SJSA1 (cell line): ENCODE results near the gene CHST1. TPM values are rescaled to one million over a fixed set of nuclear protein-coding genes. Genes with fewer than 3 reads are reported as not detected.

Source experiments
- DNase-seq, 2 experiments: peaks; one replicate each; pipeline ENCODE4 v3.0.0-alpha.2; 2015 to 2020; ENCODE audit warnings: low spot score in 2 of 2, low read depth in 1 of 2
- H3K27ac ChIP-seq: fragments of 250-450 bp; sonication (Bioruptor Pico); 2 replicates; pipeline ENCODE4 v1.5.1; 2020; ENCODE audit warnings: mild to moderate bottlenecking, moderate library complexity
- H3K27me3 ChIP-seq: fragments of 250-450 bp; sonication (Bioruptor Pico); replicated peaks from 2 replicates; pipeline ENCODE4 v1.5.1; 2020; ENCODE audit warnings: mild to moderate bottlenecking, moderate library complexity
- H3K36me3 ChIP-seq: fragments of 250-450 bp; sonication (Bioruptor Pico); 2 replicates; pipeline ENCODE4 v1.5.1; 2020; ENCODE audit warnings: mild to moderate bottlenecking
- H3K4me1 ChIP-seq: fragments of 250-450 bp; sonication (Bioruptor Pico); replicated peaks from 2 replicates; pipeline ENCODE4 v1.6.1; 2021; ENCODE audit warnings: mild to moderate bottlenecking
- H3K4me3 ChIP-seq: fragments of 250-450 bp; sonication (Bioruptor Pico); 2 replicates; pipeline ENCODE4 v1.5.1; 2020; ENCODE audit warnings: mild to moderate bottlenecking
- H3K9me3 ChIP-seq: fragments of 250-450 bp; sonication (Bioruptor Pico); replicated peaks from 2 replicates; pipeline ENCODE4 v1.5.1; 2020; ENCODE audit warnings: mild to moderate bottlenecking
- total RNA-seq: library from RNA; depleted of rRNA; stranded (reverse); fragments of >200 nt; shearing (Covaris generic); gene quantifications from 2 replicates; pipeline ENCODE4 v1.2.3, GENCODE V29; 2014; rRNA removed

The CHST1 gene, protein sequence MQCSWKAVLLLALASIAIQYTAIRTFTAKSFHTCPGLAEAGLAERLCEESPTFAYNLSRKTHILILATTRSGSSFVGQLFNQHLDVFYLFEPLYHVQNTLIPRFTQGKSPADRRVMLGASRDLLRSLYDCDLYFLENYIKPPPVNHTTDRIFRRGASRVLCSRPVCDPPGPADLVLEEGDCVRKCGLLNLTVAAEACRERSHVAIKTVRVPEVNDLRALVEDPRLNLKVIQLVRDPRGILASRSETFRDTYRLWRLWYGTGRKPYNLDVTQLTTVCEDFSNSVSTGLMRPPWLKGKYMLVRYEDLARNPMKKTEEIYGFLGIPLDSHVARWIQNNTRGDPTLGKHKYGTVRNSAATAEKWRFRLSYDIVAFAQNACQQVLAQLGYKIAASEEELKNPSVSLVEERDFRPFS
- not detected in 2 replicates for total RNA-seq

DNA sequence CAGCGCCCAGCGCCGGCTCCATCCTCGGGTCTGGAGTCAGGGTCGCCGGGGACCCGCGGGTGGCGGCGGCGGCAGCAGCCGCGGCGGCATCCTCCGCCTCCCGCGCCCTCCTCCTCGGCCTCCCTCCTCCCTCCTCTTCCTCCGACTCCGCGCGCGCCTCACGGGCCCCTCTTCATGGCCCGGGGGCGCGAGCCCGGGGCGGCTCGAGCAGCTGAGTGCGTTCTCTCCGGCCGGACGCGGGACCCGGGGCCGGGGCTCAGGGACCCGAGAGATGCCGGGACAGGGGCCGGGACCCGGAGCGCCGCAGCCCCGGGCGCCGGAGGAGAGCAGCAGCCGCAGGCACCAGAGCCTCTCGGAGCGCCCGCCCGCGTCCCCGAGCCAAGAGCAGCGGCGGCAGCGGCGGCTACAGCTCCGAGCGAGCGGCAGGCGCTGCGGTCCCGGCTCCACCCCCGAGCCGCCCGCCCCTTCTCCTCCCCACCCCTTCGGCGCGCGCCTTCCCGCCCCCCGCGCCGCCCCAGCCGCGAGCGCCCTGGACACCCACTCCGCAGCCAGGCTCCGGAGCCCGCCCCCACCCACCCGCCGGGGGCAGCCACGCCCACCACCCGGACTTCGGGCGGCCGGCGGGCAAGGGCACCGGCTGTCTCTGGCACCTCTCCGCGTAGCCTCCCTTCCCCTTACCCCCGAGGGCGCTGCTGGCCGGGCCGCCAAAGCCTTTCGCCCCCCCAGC is at the start of gene CHST1:
Gene CHST1, minus strand, starts transcription at position 417 of the 727 bp plus-strand sequence. CDS start 14,699 bp downstream, outside the sequence.
- H3K27ac ChIP-seq = no peak within 1 kb of the TSS
- peaks cover 84% of the 10 kb centered on the region for H3K27me3 ChIP-seq
- H3K4me1 ChIP-seq = peaks cover 14% of the 10 kb centered on the region
- DNase-seq = no peak
- 0 out of 2 replicates have a peak, but pooled peaks cover 3% of the 10 kb centered on the region for H3K9me3 ChIP-seq
- H3K4me3 ChIP-seq = peak within 1 kb of the TSS; percentile 27
- no peaks in the 10 kb centered on the region for H3K36me3 ChIP-seq

DNA sequence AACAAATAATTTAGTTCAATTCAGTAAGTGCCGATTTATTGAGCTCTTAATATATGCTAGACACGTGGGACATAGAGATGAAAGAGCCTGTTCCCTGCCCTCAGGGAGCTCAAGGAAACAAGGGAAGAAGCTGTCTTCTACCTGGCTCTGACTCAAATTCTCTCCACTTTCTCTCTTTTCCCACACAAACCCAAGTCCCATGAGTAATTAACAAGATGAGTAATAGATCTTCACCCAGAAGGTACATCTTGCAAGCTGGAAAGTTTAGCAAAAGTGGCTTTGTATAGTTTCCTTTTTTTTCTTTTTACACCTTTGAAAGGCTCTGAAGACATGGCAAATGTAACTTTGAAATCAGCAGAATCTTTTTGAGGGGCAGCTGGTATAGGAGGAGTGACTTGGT is 48.2 kb upstream of the CHST1 start:
- H3K27me3 ChIP-seq = peaks cover 23% of the 10 kb centered on the region
- no peak overlapping the region for H3K4me3 ChIP-seq
- H3K27ac ChIP-seq = no peak overlapping the region
- H3K4me1 ChIP-seq = no peaks in the 10 kb centered on the region
- H3K9me3 ChIP-seq = no peaks in the 10 kb centered on the region
- no peaks in the 10 kb centered on the region for H3K36me3 ChIP-seq
- no peak for DNase-seq

DNA sequence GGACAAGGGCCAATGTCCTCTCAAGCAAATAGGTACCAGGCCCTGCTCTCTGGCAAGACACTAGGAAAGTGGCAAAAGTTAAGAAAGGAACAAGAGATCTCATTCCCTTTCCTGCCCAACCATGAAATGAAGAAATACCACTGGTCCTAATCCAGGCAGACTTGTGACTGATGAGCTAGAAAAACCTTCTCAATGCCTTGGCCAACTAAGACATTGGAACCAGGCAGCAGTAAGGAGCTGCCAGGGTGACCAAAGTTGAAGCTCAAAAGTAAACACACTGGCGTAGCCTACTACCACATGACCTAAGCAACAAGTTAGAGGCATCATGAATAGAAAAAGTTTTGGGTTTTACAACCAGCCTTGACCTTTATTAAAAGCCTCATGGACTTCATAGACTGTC is 45.1 kb upstream of the CHST1 start:
- DNase-seq = no peak
- Histone ChIP-seq H3K27me3 (peaks cover 43% of the 10 kb centered on the region), H3K9me3 (peaks cover 5% of the 10 kb centered on the region; the same call in 1 of the 2 replicates), H3K4me1 (no peaks in the 10 kb centered on the region), H3K27ac (no peak overlapping the region), H3K36me3 (no peaks in the 10 kb centered on the region), H3K4me3 (no peak overlapping the region)

DNA sequence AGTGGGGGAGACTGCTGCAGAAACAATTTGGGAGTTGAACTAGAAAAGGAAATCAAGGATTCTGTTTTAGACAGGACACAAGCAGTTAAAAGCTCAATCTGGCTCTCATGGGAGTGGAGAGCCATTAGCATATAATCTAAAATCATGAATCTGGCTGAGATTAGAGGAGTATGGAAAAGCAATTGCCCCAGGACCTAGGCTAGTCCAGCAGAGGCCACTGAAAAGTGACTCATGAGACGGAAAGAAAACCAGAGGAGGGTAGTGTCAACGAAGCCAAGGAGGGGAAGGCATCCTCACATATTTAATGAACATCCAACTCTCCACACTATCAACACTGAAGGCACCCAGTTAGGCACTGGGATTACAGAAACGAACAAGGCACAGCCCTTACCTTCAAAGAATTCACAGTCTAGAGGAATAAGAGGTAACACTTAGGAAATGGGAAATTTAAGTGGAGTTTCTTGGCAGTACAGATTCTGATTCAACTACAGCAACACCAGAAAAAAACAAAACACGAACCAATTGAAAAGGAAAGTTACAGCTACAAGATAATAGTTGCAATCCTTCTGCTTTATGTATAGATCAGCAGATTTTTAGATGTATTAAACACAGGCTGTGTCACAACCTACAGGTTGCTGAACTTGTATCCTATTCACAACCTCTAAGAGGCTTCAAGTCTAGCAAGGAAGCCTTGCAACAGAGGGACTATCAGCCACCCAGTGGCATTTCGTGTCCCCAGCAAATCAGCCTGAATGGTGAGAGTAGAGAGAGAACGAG is 43.7 kb upstream of the CHST1 start:
- no peaks in the 10 kb centered on the region for H3K4me1 ChIP-seq
- H3K27ac ChIP-seq = no peak overlapping the region
- DNase-seq = no peak
- H3K36me3 ChIP-seq = no peaks in the 10 kb centered on the region
- H3K27me3 ChIP-seq = peaks cover 39% of the 10 kb centered on the region
- H3K4me3 ChIP-seq = no peak overlapping the region
- H3K9me3 ChIP-seq = peaks cover 5% of the 10 kb centered on the region; the same call in 1 of the 2 replicates

DNA sequence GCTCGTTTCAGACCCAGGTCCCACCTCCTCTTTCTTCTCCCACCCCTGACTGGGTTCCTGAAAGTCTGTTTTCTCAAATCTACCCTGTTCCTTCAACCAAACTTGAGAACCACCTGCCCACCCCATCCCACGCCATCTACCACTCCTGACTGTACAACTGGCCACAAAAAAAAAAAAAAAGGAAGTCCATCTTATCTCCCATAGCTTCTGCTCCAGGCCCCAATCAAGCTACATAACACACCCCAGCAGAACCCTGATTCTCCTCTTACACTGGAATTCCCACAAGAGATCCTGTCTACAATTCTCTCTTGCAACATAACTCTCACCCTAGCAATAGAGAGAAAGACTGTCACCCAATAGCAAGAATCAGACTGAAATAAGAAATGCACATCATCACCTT is 39.2 kb upstream of the CHST1 start:
- no peaks in the 10 kb centered on the region for H3K4me1 ChIP-seq
- H3K27ac ChIP-seq = no peak overlapping the region
- H3K27me3 ChIP-seq = peaks cover 48% of the 10 kb centered on the region
- H3K9me3 ChIP-seq = peaks cover 5% of the 10 kb centered on the region; the same call in 1 of the 2 replicates
- no peak overlapping the region for H3K4me3 ChIP-seq
- no peaks in the 10 kb centered on the region for H3K36me3 ChIP-seq
- DNase-seq = no peak

DNA sequence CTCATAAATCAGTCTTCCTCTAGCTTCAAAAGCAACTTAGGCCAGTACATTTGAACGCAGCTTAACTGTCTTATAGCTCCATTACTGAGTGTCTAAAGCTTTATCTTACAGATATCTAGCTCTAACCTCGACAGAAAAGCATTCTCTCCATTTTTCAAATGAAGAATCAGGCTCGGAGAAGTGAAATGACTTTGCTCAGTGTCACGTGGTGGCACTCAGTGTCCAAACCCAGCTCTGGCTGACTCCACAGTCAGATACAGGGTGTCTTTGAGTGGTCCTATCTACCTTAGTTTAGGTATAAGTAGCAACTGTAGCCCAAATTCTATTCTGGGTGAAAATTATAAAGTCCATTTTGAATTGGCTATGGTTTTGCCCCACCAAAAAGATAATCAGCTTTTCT is 38.7 kb upstream of the CHST1 start:
- no peaks in the 10 kb centered on the region for H3K4me1 ChIP-seq
- H3K36me3 ChIP-seq = no peaks in the 10 kb centered on the region
- peaks cover 5% of the 10 kb centered on the region; the same call in 1 of the 2 replicates for H3K9me3 ChIP-seq
- H3K4me3 ChIP-seq = no peak overlapping the region
- no peak for DNase-seq
- H3K27me3 ChIP-seq = peaks cover 50% of the 10 kb centered on the region
- H3K27ac ChIP-seq = no peak overlapping the region

DNA sequence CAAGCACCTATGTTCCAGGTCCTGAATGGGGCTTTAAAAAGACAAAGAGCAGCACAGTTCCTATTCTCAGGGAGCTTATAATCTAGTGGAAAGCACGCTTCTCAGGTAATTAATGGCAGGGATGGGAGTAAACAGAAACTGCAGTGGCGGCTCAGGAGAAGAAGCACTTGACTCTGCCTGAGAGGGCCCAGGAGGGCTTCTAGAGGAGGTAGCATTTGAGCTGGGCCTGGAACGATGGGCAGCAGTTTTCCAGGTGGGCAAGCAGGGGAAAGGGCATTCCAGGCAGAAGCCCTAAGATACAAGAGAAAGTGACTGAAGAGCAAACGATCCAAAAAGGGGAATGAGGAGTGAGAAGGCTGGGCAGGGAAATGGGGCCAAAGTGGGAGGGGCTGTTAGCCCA is 37.1 kb upstream of the CHST1 start:
- Histone ChIP-seq H3K4me1 (no peaks in the 10 kb centered on the region), H3K9me3 (0 out of 2 replicates have a peak, but pooled peaks cover under 1% of the 10 kb centered on the region), H3K27ac (no peak overlapping the region), H3K36me3 (no peaks in the 10 kb centered on the region), H3K4me3 (no peak overlapping the region), H3K27me3 (peaks cover 44% of the 10 kb centered on the region)
- no peak for DNase-seq

DNA sequence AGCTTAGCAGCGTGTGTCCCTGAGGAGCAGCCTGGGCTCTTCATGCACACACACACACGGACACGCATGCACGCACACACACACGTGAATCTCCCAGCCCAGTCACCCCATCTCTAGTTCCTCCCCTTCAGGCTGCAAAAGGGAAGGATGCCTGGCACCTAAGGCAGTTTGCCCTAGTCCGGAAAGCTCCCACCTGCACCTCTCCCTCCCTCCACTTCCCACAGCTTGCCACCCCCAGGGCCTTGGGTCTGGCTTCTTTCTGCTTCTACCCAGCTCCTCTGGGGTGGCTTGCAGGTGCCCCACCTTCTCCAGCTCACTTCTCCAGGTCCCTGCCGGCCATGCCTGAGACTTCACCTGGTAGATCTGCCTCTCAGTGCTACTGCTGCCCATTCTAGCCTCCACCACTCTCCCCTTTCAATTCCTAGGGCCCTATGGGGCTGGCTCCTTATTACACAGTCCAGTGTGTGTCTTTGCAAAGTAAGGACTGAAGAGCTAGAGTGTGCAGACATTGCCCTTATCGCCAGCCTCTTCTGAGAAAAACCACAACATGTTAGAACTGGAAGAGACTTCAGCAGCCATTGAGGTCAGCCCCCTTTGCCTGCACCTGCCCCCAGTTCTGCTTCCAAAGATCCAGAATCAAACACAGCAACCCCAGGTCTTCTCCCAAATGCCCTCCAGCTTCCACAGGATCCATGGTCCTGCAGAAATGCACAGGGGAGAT is 33.5 kb upstream of the CHST1 start:
- H3K27ac ChIP-seq = no peak overlapping the region
- H3K4me1 ChIP-seq = no peaks in the 10 kb centered on the region
- H3K9me3 ChIP-seq = no peaks in the 10 kb centered on the region
- H3K4me3 ChIP-seq = no peak overlapping the region
- H3K36me3 ChIP-seq = no peaks in the 10 kb centered on the region
- no peak for DNase-seq
- H3K27me3 ChIP-seq = peaks cover 39% of the 10 kb centered on the region

DNA sequence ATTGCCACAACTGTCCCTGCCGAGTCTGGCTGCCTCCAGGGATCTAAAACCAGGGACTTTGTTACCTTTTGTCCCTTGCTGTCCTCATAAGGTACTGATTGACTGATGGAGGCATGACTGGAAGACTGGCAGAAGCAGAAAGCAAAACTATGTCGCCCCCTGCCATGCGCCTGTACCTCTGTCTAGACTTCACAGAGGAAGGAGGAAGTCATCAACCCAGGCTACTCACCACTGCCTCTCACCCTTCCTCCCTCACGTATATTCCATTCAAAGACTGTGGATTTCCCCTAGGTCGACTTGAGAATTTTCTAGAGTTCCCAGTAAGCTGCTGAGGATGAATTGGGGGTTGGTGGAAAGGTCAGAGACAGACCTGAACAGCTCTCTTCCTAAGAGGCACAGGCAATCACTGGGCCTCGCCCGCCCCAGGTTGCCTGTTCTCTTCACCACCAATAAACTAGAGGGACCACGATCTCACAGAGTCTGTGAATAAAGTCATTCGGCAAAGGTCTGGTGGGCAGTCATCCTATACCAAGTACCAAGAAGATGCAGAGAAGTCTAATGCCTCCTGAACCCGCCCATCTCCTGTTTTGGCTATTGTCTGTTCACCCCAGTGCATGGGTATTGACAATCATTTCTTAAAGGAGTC is 27.5 kb upstream of the CHST1 start:
- DNase-seq = no peak
- Histone ChIP-seq H3K4me1 (no peaks in the 10 kb centered on the region), H3K36me3 (no peaks in the 10 kb centered on the region), H3K9me3 (no peaks in the 10 kb centered on the region; the same call in 1 of the 2 replicates), H3K27me3 (peaks cover 61% of the 10 kb centered on the region), H3K4me3 (no peak overlapping the region), H3K27ac (no peak overlapping the region)

DNA sequence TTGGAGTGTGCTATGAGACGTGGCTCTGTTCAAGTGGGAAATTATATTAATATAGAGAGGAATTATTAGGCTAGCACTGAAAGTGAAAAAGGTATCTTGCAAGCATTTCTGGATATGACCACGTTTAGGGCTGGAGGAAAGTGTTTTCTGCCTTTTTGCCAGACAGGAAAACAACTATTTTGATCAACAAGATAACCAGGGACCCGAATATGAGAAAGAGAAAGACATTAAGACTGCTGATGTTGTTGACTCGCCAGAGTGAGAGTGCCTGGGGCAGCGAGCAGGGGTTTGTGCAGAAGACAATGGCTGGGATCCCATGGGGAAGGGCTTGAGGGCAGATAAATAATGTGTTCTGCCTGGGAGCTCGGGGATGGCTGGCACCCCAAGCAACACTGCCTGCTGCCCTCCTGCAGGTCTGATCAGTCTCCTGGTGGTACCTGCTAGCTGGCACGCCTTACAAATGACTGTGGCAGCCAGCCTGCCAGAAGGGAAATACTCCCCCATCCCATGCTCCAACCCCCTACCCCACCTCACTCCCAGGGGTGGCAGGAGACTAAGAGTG is 23.1 kb upstream of the CHST1 start:
- DNase-seq = no peak
- Histone ChIP-seq H3K27me3 (peaks cover 73% of the 10 kb centered on the region), H3K27ac (no peak overlapping the region), H3K4me1 (no peaks in the 10 kb centered on the region), H3K36me3 (no peaks in the 10 kb centered on the region), H3K9me3 (no peaks in the 10 kb centered on the region; the same call in 1 of the 2 replicates), H3K4me3 (no peak overlapping the region)

DNA sequence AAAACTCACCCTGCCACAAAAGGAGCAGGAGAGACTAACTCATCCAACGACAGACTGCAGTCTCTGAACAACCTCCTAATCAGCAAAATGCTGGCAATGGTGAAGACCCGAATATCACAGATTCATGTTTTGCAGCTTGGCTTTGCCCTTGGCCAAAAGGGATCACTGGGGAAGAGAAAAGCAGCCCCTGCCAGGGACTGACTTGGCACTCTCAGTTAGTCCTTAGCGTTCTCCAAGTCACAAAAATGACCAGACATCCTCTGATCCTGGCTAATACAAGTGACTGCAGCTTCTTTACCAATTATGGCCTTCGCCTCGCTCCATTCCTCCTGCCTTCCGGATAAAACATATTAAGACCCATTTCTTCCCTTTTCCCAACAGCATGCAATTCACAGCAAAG is 22.4 kb upstream of the CHST1 start:
- DNase-seq = no peak

DNA sequence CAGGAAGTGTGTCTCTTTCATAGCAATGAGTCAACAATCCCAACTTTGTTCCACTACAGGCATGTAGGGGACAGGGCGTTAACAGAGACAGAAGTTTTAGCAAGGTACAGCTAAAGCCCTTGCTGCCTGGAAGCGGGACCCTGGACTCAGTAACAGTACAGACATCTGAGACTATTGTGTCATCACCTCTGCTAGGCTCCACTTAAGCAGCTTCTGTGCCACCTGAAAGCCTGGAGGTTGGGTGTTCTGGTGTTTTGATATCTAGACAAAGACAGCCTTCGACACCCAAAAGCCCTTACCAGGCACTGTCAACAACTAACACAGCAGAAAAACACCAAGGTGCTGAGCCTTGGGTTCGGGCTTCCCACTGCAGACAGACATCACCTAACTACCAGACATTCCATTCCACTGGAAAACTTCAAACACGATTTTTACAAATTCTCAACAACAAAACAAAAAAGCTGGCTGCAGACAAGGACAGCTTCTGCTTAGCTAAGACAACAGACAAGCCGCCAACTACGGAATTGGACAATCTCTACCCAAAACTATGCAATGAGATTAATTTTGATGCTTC is 20.6 kb upstream of the CHST1 start:
- Histone ChIP-seq H3K27ac (no peak overlapping the region), H3K36me3 (no peaks in the 10 kb centered on the region), H3K4me3 (no peak overlapping the region), H3K27me3 (peaks cover 63% of the 10 kb centered on the region), H3K4me1 (no peaks in the 10 kb centered on the region), H3K9me3 (no peaks in the 10 kb centered on the region; the same call in 1 of the 2 replicates)
- no peak for DNase-seq

More for the DNA sequence above, 22.4 kb upstream of the CHST1 start:
- Histone ChIP-seq H3K4me1 (no peaks in the 10 kb centered on the region), H3K27ac (no peak overlapping the region), H3K4me3 (no peak overlapping the region), H3K27me3 (peaks cover 69% of the 10 kb centered on the region), H3K36me3 (no peaks in the 10 kb centered on the region), H3K9me3 (no peaks in the 10 kb centered on the region; the same call in 1 of the 2 replicates)
